K562 (cell line): ENCODE results near the gene CCDC106.

ENCODE experiments used
- CTCF ChIP-seq, 3 experiments: IDR thresholded peaks in 2 of 3; conservative IDR thresholded peaks in 1 of 3; 2 replicates each; pipeline ENCODE4 v1.5.1; 2011 to 2012; ENCODE audit warnings: low read length in 3 of 3, mild to moderate bottlenecking in 3 of 3, control low read depth in 2 of 3, improper control_type of control experiment in 1 of 3, inconsistent platforms in 1 of 3, low read depth in 1 of 3, mixed read lengths in 1 of 3, moderate library complexity in 1 of 3; ENCODE audit not compliant: insufficient read depth in 2 of 3
- EZH2 ChIP-seq: IDR thresholded peaks from 2 replicates; pipeline ENCODE4 v1.6.1; 2012; ENCODE audit warnings: low read depth, mild to moderate bottlenecking, inconsistent platforms, low read length, borderline replicate concordance
- GABPA ChIP-seq: fragments of 200-800 bp; sonication (Bioruptor generic); conservative IDR thresholded peaks from 2 replicates; pipeline ENCODE4 v1.6.1; 2016; ENCODE audit warnings: low read depth, missing genetic modification characterization, missing compliant biosample characterization
- IRF2 ChIP-seq: sonication (generic); formaldehyde crosslinking; IDR thresholded peaks from 2 replicates; pipeline ENCODE4 v1.8.1; 2022; ENCODE audit warnings: mild to moderate bottlenecking, missing genetic modification reagents
- POLR2A ChIP-seq: fragments of 450-650 bp; conservative IDR thresholded peaks from 2 replicates; pipeline ENCODE4 v1.6.1; 2016
- POLR2AphosphoS5 ChIP-seq: IDR thresholded peaks from 2 replicates; pipeline ENCODE4 v1.6.1; 2011; ENCODE audit warnings: mild to moderate bottlenecking, low read depth, low read length, moderate library complexity; ENCODE audit not compliant: control insufficient read depth, insufficient read depth
- RREB1 ChIP-seq: fragments of 250-450 bp; sonication (Bioruptor Pico); IDR thresholded peaks from 2 replicates; pipeline ENCODE4 v1.4.0; 2020
- SAP30 ChIP-seq: fragments of 200-600 bp; sonication (generic); IDR thresholded peaks from 2 replicates; pipeline ENCODE4 v1.6.1; 2012; ENCODE audit warnings: borderline replicate concordance, low read depth, mild to moderate bottlenecking, moderate library complexity, low read length, control low read depth, inconsistent platforms; ENCODE audit not compliant: insufficient read depth, poor library complexity, severe bottlenecking
- TFAM ChIP-seq: fragments of 250-450 bp; sonication (Bioruptor Pico); conservative IDR thresholded peaks from 2 replicates; pipeline ENCODE4 v1.5.0; 2021; ENCODE audit warnings: mild to moderate bottlenecking, moderate library complexity
- YY1 ChIP-seq, 3 experiments: IDR thresholded peaks; 2 replicates each; pipeline ENCODE4 v1.6.1; 2011; ENCODE audit warnings: low read length in 2 of 3, mild to moderate bottlenecking in 2 of 3, moderate library complexity in 2 of 3, borderline replicate concordance in 1 of 3, control low read depth in 1 of 3, low read depth in 1 of 3; ENCODE audit not compliant: insufficient read depth in 3 of 3, insufficient replicate concordance in 2 of 3, control insufficient read depth in 1 of 3, insufficient read length in 1 of 3; ENCODE audit errors: extremely low read depth in 1 of 3
- ZNF143 ChIP-seq: sonication (generic); formaldehyde crosslinking; IDR thresholded peaks from 2 replicates; pipeline ENCODE4 v1.9.0; 2022; ENCODE audit warnings: mild to moderate bottlenecking, missing genetic modification reagents
- ZNF354B ChIP-seq: fragments of 250-450 bp; sonication (Bioruptor Pico); IDR thresholded peaks from 2 replicates; pipeline ENCODE4 v1.4.0; 2020
- ZNF609 ChIP-seq: sonication (generic); formaldehyde crosslinking; IDR thresholded peaks from 2 replicates; pipeline ENCODE4 v1.8.1; 2023; ENCODE audit warnings: missing genetic modification reagents, mild to moderate bottlenecking, borderline replicate concordance

DNA sequence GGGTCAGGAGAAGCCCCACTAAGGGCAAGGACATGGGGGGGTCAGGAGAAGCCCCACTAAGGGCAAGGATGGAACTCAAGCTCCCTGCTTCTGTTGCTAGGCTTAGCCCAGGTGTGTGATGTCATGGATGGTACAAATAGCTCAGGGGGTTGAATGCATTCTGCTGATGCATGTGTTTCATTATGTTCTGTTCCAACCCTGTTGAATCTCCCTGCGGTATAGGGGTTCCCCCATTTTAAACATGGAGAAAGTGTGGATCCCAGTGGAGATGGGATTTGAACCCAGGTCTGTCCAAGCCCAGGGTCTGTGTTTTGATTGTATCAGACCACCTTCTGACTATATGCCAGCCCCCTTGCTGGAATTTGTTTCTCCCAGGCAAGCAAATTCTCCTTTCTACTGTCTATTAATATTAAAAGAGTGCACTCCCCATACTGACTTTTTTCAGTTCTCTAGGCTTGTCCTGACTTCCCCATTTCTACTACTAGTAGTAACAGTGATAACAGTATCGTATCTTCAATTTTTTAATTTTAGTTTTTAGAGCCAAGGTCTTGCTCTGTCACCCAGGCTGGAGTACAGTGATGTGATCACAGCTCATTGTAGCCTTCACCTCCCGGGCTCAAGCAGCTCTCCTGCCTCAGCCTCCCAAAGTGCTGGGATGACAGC is 35.9 kb upstream of the CCDC106 start:
- TF ChIP-seq ZNF609 (CRISPR knock-in tag) (no peak), ZNF143 (CRISPR knock-in tag) (no peak), RREB1 (CRISPR knock-in tag) (no peak), EZH2 (no peak), SAP30 (no peak), POLR2A (no peak), POLR2AphosphoS5 (no peak), GABPA (tag) (no peak), CTCF (IDR thresholded peaks at IDR 0.05 in 2 of 3, conservative IDR thresholded peaks at IDR 0.05 in 1 of 3; ENCODE audit: insufficient read depth in 2 of 3, low read depth in 1 of 3, low read length in 3 of 3) (no peak), TFAM (CRISPR knock-in tag) (no peak), ZNF354B (no peak), YY1 (IDR thresholded peaks at IDR 0.05; ENCODE audit: borderline replicate concordance in 1 of 3, control insufficient read depth in 1 of 3, extremely low read depth in 1 of 3, insufficient read depth in 3 of 3, insufficient read length in 1 of 3, insufficient replicate concordance in 2 of 3, low read depth in 1 of 3, low read length in 2 of 3) (no peak), IRF2 (no peak)
